ENCODE results near the gene ALPK3. TPM values are rescaled to one million over a fixed set of nuclear protein-coding genes. Genes with fewer than 3 reads are reported as not detected.

Gene ALPK3
- total RNA-seq = 14.0 TPM
- long read RNA-seq, partial matches to known transcripts = 6 of 16 reads
- long read RNA-seq, other reads (novel, unspliced or antisense) = 10 of 16 reads

GRCh38 chr15:84816694-84817465 lies at the start of gene ALPK3:
Gene ALPK3 (plus strand): TSS chr15:84817356. CDS start chr15:84817453, 97 bp downstream.
- no peaks in the 10 kb centered on the region for H3K27me3 ChIP-seq (ENCODE audit: low read depth)
- peak; percentile 70 for DNase-seq
- intact Hi-C loops (cut with DNase I) = no loop called here
- H3K4me1 ChIP-seq = peaks cover 48% of the 10 kb centered on the region
- H3K9me3 ChIP-seq = no peaks in the 10 kb centered on the region
- H3K36me3 ChIP-seq = no peaks in the 10 kb centered on the region
- ATAC-seq = peak; percentile 77 to 80
- TF ChIP-seq CTCF (IDR thresholded peaks at IDR 0.05) = peak; percentile 6
- peak within 1 kb of the TSS; percentile 83 for H3K27ac ChIP-seq
- peak within 1 kb of the TSS; percentile 45 for H3K4me3 ChIP-seq

GRCh38 chr15:84772031-84772430 lies 45.1 kb upstream of the ALPK3 start:
- Histone ChIP-seq H3K9me3 (no peaks in the 10 kb centered on the region), H3K27ac (no peak overlapping the region), H3K27me3 (ENCODE audit: low read depth) (no peaks in the 10 kb centered on the region), H3K36me3 (peaks cover 43% of the 10 kb centered on the region), H3K4me3 (no peak overlapping the region), H3K4me1 (peaks cover 23% of the 10 kb centered on the region)
- no peak for ATAC-seq
- DNase-seq = no peak
- intact Hi-C loops (cut with DNase I) = no loop called here
- no peak for TF ChIP-seq CTCF (IDR thresholded peaks at IDR 0.05)

- intact Hi-C loops (cut with DNase I) = no loop called here
Measured at GRCh38 chr15:84772467-84772866, 44.7 kb upstream of the ALPK3 start.

GRCh38 chr15:84773716-84774115 lies 43.4 kb upstream of the ALPK3 start:
- H3K9me3 ChIP-seq = no peaks in the 10 kb centered on the region
- H3K4me1 ChIP-seq = peaks cover 23% of the 10 kb centered on the region
- no peak for TF ChIP-seq CTCF (IDR thresholded peaks at IDR 0.05)
- H3K36me3 ChIP-seq = peaks cover 36% of the 10 kb centered on the region
- DNase-seq (no peak), ATAC-seq (peak; percentile 51 to 83)
- intact Hi-C loops (cut with DNase I) = no loop called here
- H3K4me3 ChIP-seq = no peak overlapping the region
- H3K27ac ChIP-seq = no peak overlapping the region
- no peaks in the 10 kb centered on the region for H3K27me3 ChIP-seq (ENCODE audit: low read depth)

More at GRCh38 chr15:84772467-84772866, 44.7 kb upstream of the ALPK3 start:
- H3K4me1 ChIP-seq = peaks cover 23% of the 10 kb centered on the region
- peak in 1 of 2 donors; percentile 57 for ATAC-seq
- no peak for TF ChIP-seq CTCF (IDR thresholded peaks at IDR 0.05)
- peaks cover 38% of the 10 kb centered on the region for H3K36me3 ChIP-seq
- H3K27ac ChIP-seq = no peak overlapping the region
- H3K27me3 ChIP-seq (ENCODE audit: low read depth) = no peaks in the 10 kb centered on the region
- no peaks in the 10 kb centered on the region for H3K9me3 ChIP-seq
- H3K4me3 ChIP-seq = no peak overlapping the region
- no peak for DNase-seq

GRCh38 chr15:84775867-84776449 lies 41.2 kb upstream of the ALPK3 start:
- H3K27ac ChIP-seq = no peak overlapping the region
- ATAC-seq = no peak
- no peaks in the 10 kb centered on the region for H3K9me3 ChIP-seq

More at GRCh38 chr15:84775867-84776449, 41.2 kb upstream of the ALPK3 start:
- intact Hi-C loops (cut with DNase I) = no loop called here
- no peak for TF ChIP-seq CTCF (IDR thresholded peaks at IDR 0.05)
- Histone ChIP-seq H3K4me1 (peaks cover 23% of the 10 kb centered on the region), H3K36me3 (peaks cover 26% of the 10 kb centered on the region), H3K4me3 (no peak overlapping the region), H3K27me3 (ENCODE audit: low read depth) (no peaks in the 10 kb centered on the region)
- no peak for DNase-seq

Measured in lower lobe of right lung (tissue), 2 donors.